ENCODE measurements around the gene CREB5.

CREB5 gene

DNA sequence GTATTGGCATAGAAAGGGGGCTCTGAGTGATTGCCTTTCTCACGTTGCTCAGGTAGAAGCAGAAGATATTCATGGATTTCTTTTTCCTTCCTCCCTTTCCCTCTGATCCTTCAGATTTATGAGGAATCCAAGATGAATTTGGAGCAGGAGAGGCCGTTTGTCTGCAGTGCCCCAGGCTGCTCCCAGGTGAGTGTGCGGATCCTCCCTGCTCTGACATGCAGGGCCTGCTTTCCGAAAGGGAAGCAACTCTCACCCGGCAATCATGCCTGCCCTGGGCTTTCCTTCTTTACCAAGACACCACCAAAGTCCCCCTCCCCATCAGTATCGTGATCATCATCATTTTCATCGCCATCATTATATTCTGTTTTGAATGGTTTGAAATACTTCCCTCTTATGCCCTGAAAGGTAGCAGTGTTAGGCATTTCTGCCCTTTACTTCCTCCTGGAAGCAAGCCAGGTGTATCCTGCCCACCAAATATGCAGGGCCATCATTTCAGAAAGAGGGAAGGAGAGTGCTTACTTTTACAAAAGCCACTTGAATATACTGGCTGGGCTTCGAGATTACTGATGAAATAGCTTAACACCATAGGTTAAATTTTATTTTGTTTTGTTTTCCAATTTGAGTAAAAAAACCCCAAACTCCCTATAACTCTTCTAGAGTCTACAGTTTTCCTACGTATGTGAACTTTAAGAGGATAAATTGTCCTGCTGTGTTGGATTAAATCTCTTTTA, 75.9 kb downstream of the CREB5 start:
- no peak for TF ChIP-seq SIN3A (IDR thresholded peaks at IDR 0.05; ENCODE audit: borderline replicate concordance, insufficient read depth, low read length)
- no peak for TF ChIP-seq TAF1 (IDR thresholded peaks at IDR 0.05; ENCODE audit: borderline replicate concordance, insufficient read depth, low read length)
- no peak for TF ChIP-seq POLR2AphosphoS5 (IDR thresholded peaks at IDR 0.05; ENCODE audit: low read depth, low read length)
- TF ChIP-seq FOXP2 (optimal IDR thresholded peaks at IDR 0.05; ENCODE audit: borderline replicate concordance, extremely low read depth, extremely low read length, insufficient read depth): no peak
- TF ChIP-seq REST (IDR thresholded peaks at IDR 0.05; ENCODE audit: insufficient read depth in 1 of 2, low read depth in 2 of 2, low read length in 2 of 2): no peak

- TF ChIP-seq SIN3A (IDR thresholded peaks at IDR 0.05; ENCODE audit: borderline replicate concordance, insufficient read depth, low read length) (no peak), FOXP2 (optimal IDR thresholded peaks at IDR 0.05; ENCODE audit: borderline replicate concordance, extremely low read depth, extremely low read length, insufficient read depth) (no peak), REST (IDR thresholded peaks at IDR 0.05; ENCODE audit: insufficient read depth in 1 of 2, low read depth in 2 of 2, low read length in 2 of 2) (no peak), TAF1 (IDR thresholded peaks at IDR 0.05; ENCODE audit: borderline replicate concordance, insufficient read depth, low read length) (no peak), POLR2AphosphoS5 (IDR thresholded peaks at IDR 0.05; ENCODE audit: low read depth, low read length) (no peak)
These were observed 78.5 kb downstream of the CREB5 start for GRCh38 chr7:28490831-28491230.

DNA sequence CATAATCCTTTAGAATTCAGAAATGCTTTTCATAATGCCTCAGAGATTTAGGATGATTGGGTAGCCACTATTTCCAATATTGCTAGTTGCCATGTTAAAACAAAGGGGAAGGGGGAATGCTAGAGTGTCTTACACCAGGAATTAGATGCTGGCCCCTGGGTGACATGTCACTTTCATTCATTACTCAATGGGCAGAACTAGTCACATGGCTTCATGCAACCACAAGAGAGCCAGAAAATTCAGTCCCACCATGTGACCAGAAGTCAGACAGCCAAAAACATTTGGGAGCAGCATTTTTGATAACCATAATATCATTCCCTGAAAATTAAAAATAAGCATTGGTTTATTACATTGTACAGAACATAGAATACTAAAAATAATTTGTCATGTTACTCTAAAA, 81.2 kb downstream of the CREB5 start:
- no peak for TF ChIP-seq REST (IDR thresholded peaks at IDR 0.05; ENCODE audit: insufficient read depth in 1 of 2, low read depth in 2 of 2, low read length in 2 of 2)

GRCh38 chr7:28497009-28497408, 84.7 kb downstream of the CREB5 start:
- TF ChIP-seq TAF1 (IDR thresholded peaks at IDR 0.05; ENCODE audit: borderline replicate concordance, insufficient read depth, low read length) (no peak), POLR2AphosphoS5 (IDR thresholded peaks at IDR 0.05; ENCODE audit: low read depth, low read length) (no peak), FOXP2 (optimal IDR thresholded peaks at IDR 0.05; ENCODE audit: borderline replicate concordance, extremely low read depth, extremely low read length, insufficient read depth) (no peak), REST (IDR thresholded peaks at IDR 0.05; ENCODE audit: insufficient read depth in 1 of 2, low read depth in 2 of 2, low read length in 2 of 2) (no peak), SIN3A (IDR thresholded peaks at IDR 0.05; ENCODE audit: borderline replicate concordance, insufficient read depth, low read length) (no peak)

GRCh38 chr7:28498636-28499035, 86.3 kb downstream of the CREB5 start:
- TF ChIP-seq SIN3A (IDR thresholded peaks at IDR 0.05; ENCODE audit: borderline replicate concordance, insufficient read depth, low read length) (no peak), REST (IDR thresholded peaks at IDR 0.05; ENCODE audit: insufficient read depth in 1 of 2, low read depth in 2 of 2, low read length in 2 of 2) (no peak), FOXP2 (optimal IDR thresholded peaks at IDR 0.05; ENCODE audit: borderline replicate concordance, extremely low read depth, extremely low read length, insufficient read depth) (no peak), POLR2AphosphoS5 (IDR thresholded peaks at IDR 0.05; ENCODE audit: low read depth, low read length) (no peak), TAF1 (IDR thresholded peaks at IDR 0.05; ENCODE audit: borderline replicate concordance, insufficient read depth, low read length) (no peak)
